Osteocyte (in vitro differentiated cells): ENCODE data around the gene ACCSL. TPM values are rescaled to one million over a fixed set of nuclear protein-coding genes. Genes with fewer than 3 reads are reported as not detected.

Experiments
- DNase-seq: peaks from one replicate; pipeline ENCODE4 v3.0.0; 2021; ENCODE audit warnings: mixed read lengths; ENCODE audit not compliant: unreplicated experiment; ENCODE audit errors: extremely low spot score
- H3K27ac Mint-ChIP-seq: one replicate; pipeline ENCODE4 v1.8.0; 2021; ENCODE audit warnings: mild to moderate bottlenecking, mixed read lengths; ENCODE audit not compliant: unreplicated experiment
- H3K27me3 Mint-ChIP-seq: one replicate; pipeline ENCODE4 v1.8.0; 2021; ENCODE audit warnings: mixed read lengths; ENCODE audit not compliant: unreplicated experiment
- H3K36me3 Mint-ChIP-seq: one replicate; pipeline ENCODE4 v1.8.0; 2021; ENCODE audit warnings: mixed read lengths; ENCODE audit not compliant: unreplicated experiment
- H3K4me1 Mint-ChIP-seq: one replicate; pipeline ENCODE4 v1.8.0; 2021; ENCODE audit warnings: mixed read lengths; ENCODE audit not compliant: unreplicated experiment
- H3K4me3 Mint-ChIP-seq: one replicate; pipeline ENCODE4 v1.8.0; 2021; ENCODE audit warnings: mild to moderate bottlenecking, moderate library complexity, mixed read lengths; ENCODE audit not compliant: unreplicated experiment
- H3K9me3 Mint-ChIP-seq: one replicate; pipeline ENCODE4 v1.8.0; 2021; ENCODE audit warnings: mixed read lengths; ENCODE audit not compliant: unreplicated experiment
- CTCF ChIP-seq: fragments of 200-600 bp; sonication (generic); IDR thresholded peaks from 2 replicates; pipeline ENCODE4 v1.5.0; 2021; ENCODE audit warnings: antibody characterized with exemption, mild to moderate bottlenecking, moderate library complexity
- total RNA-seq: library from RNA; stranded (reverse); gene quantifications from 2 replicates; pipeline ENCODE4 v1.2.1, GENCODE V29; 2021

The ACCSL gene
- total RNA-seq, 1 donor from 2014 or later: not detected

- no peaks in the 10 kb centered on the region for H3K36me3 Mint-ChIP-seq
- H3K4me1 Mint-ChIP-seq: no peaks in the 10 kb centered on the region
- H3K4me3 Mint-ChIP-seq: no peak overlapping the region
- H3K27me3 Mint-ChIP-seq: peaks cover 35% of the 10 kb centered on the region
- no peak for TF ChIP-seq CTCF
- DNase-seq: peak; percentile 64
- no peak overlapping the region for H3K27ac Mint-ChIP-seq
- H3K9me3 Mint-ChIP-seq: no peaks in the 10 kb centered on the region
These were observed 31.6 kb downstream of the ACCSL start for GRCh38 chr11:44079376-44079775.

GRCh38 chr11:44080951-44081350, 33.2 kb downstream of the ACCSL start:
- no peak for TF ChIP-seq CTCF
- no peak overlapping the region for H3K4me3 Mint-ChIP-seq
- H3K36me3 Mint-ChIP-seq: peaks cover 4% of the 10 kb centered on the region
- peaks cover 39% of the 10 kb centered on the region for H3K27me3 Mint-ChIP-seq
- peaks cover 5% of the 10 kb centered on the region for H3K9me3 Mint-ChIP-seq
- no peaks in the 10 kb centered on the region for H3K4me1 Mint-ChIP-seq
- H3K27ac Mint-ChIP-seq: no peak overlapping the region
- peak; percentile 76 for DNase-seq

GRCh38 chr11:44082645-44083044, 34.9 kb downstream of the ACCSL start:
- TF ChIP-seq CTCF: no peak
- no peak for DNase-seq
- Mint-ChIP-seq H3K4me1 (no peaks in the 10 kb centered on the region), H3K27ac (no peak overlapping the region), H3K36me3 (peaks cover 4% of the 10 kb centered on the region), H3K27me3 (peaks cover 38% of the 10 kb centered on the region), H3K4me3 (no peak overlapping the region), H3K9me3 (peaks cover 5% of the 10 kb centered on the region)

GRCh38 chr11:44083433-44083832, 35.7 kb downstream of the ACCSL start:
- TF ChIP-seq CTCF: no peak
- H3K27ac Mint-ChIP-seq: no peak overlapping the region
- peaks cover 4% of the 10 kb centered on the region for H3K36me3 Mint-ChIP-seq
- peak; percentile 72 for DNase-seq
- H3K4me3 Mint-ChIP-seq: no peak overlapping the region
- no peaks in the 10 kb centered on the region for H3K4me1 Mint-ChIP-seq
- peaks cover 5% of the 10 kb centered on the region for H3K9me3 Mint-ChIP-seq
- H3K27me3 Mint-ChIP-seq: peaks cover 37% of the 10 kb centered on the region

- Mint-ChIP-seq H3K4me1 (no peaks in the 10 kb centered on the region), H3K27ac (no peak overlapping the region), H3K9me3 (peaks cover 5% of the 10 kb centered on the region), H3K4me3 (no peak overlapping the region), H3K36me3 (peaks cover 4% of the 10 kb centered on the region), H3K27me3 (peaks cover 40% of the 10 kb centered on the region)
- no peak for TF ChIP-seq CTCF
- no peak for DNase-seq
These were observed 36.1 kb downstream of the ACCSL start for GRCh38 chr11:44083906-44084305.
